ENCODE results near the gene RAD52. TPM values are rescaled to one million over a fixed set of nuclear protein-coding genes. Genes with fewer than 3 reads are reported as not detected.

RAD52 gene
- total RNA-seq, 1 experiment from 2014 or later, result 11.2 TPM

- DNase-seq (ENCODE audit: low spot score), result peak; percentile 23
Measured at GRCh38 chr12:913919-914698, 35.4 kb downstream of the RAD52 start.

DNA sequence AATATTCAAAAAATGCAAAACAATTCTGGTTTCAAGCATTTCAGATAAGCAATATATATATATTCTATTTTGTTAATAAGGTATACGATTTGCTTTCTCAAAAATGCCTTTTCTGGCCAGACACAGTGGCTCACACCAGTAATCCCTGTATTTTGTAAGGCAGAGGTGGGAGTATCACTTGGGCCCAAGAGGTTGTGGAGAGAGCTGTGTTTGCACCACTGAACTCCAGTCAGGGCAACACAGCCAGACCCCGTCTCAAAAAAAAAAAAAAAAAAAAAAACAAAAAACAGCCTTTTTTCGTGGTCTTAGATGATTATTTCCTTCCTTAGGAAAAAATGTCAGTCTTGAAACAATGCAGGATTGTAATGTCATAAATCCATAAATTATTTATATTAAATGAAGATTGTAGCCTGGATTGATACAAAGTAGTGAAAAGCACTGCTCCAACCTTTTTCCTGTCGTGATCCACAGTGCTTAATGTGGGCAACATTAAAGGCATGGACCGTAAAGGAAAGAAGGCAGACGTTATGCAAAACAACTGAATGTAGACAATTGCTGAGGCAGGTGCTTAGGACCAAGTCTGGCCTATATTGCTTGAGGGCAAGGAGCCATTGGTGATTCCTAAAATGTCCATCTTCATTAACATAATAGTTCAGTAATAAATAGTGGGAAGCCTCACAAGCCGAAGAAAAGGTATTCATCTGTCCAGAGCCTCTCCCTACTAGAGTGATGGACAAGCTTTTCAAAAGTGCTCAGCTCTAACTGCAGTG, 36.8 kb downstream of the RAD52 start:
- DNase-seq (ENCODE audit: low spot score), result no peak

- no peak for DNase-seq (ENCODE audit: low spot score)
Measured at GRCh38 chr12:911191-911826, 38.2 kb downstream of the RAD52 start.

GRCh38 chr12:910416-910815, 39.1 kb downstream of the RAD52 start:
- no peak for DNase-seq (ENCODE audit: low spot score)

GRCh38 chr12:909861-910260, 39.6 kb downstream of the RAD52 start:
- no peak for DNase-seq (ENCODE audit: low spot score)

- no peak for DNase-seq (ENCODE audit: low spot score)
Measured at GRCh38 chr12:907413-908185, 41.9 kb downstream of the RAD52 start.

DNA sequence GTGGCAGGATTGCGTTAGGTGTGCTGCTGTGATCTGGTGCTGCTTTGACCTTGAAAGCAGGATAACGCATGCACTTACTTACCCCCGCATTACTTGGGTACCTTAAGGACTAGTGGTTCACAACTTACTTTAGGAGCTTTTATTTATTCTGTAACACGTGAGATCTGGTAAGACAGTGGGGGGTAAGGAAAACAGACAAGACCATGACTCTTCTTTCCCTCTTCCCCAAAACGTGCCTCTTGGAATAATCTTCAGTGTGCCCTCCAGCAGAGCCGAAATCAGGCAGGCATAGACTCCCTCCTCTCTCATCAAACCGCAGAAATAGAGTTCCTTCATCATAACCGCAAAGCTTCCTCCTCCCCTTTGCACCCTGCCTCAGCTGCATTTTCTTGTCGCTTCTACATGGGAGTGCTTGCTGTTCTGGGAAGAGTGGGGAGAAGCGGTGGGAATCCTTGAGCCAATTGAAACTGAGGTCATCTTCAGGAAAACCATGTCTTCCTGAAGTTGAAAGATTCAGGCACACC, 43.4 kb downstream of the RAD52 start:
- DNase-seq (ENCODE audit: low spot score), result no peak

DNA sequence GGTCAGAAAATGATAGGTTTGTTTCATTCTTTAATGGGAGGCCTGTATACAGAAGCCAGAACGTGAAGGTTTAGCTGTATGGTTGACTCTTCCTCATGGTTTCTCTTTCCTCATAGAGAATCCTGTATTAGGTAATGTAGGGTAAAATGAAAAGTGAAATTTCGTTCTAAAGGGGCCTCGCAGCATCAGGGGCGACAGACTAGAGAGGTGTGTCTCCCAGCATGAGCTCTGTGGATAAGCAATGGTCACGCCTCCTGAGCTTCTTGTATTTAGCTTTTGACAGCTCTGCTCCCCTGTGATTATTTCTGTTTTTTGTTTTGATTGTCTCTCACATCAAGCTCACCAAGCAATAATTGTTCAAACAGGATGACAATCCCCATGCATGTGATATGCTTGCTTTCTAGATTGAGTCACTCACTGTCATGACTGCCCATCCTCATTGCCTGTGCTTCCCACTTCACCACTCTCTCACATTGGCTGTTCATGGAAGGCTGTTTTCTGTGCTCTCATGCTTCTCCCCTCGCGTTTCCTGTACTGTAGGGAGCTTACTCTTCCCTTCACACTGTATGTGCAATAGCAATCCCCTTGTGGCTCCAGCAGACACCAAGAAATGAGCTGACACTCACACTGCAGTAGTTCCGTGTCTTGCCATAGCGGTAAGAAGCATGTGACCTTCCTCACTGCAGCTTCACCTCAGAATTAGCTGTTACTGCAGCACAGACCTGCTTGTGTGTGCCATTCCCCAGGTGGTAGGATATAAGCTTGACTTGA, 44.0 kb downstream of the RAD52 start:
- no peak for DNase-seq (ENCODE audit: low spot score)

DNA sequence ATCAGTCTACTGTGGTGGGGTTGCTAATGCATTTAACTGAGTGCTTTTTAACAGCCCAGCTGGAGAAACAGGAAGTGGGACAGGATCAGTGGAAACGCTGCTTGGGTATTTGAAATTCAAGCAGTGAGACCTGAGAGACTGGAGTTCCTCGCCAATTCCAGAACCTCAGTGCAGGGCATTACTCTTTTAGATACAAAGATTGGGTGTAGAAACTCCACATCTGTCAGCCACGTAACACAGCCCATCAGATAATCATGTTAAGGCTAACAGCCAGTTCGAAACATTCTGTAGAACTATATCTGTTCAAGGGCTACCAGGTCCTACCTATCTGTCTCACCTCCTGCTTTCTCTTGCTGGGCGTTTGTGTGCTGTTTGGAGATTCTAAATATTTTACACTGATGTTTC, 45.5 kb downstream of the RAD52 start:
- no peak for DNase-seq (ENCODE audit: low spot score)

DNA sequence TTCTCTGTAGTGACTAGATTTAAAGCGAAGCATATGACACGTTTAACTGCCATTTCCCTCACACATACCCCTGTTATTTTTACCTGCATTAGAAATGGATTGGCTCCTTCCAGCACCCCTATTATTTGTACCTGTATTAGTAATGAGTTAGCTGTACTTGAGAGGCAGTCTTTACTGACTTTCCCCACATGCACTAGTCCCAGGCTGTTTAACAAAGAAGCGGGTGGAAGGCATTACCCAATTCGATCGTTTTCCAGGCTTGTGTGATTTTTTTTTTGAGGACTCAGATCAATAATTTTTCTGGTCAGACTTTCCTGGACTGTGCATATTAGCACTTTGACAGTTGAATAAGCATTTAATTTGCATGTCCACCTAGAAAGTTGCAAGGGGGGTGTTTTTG, 46.4 kb downstream of the RAD52 start:
- no peak for DNase-seq (ENCODE audit: low spot score)

DNA sequence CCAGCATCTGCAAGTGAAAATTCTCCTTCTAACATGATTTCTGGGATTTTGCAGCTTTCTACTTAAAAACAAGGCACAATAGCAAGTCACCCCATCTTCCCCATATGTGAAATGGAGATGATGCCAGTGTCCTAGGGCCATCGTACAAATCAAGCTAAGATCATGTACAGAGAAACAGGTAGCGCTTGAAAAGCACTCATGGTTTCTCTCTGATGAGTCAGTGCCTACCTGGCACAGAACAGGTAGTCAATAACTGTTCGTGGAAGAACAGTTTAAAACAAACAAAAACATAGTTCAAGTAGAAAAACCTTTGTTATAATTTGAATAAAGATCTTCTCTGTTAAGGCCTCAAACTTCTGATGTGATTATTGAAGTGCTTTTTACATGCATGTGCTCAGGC, 46.9 kb downstream of the RAD52 start:
- no peak for DNase-seq (ENCODE audit: low spot score)

- no peak for DNase-seq (ENCODE audit: low spot score)
Measured at GRCh38 chr12:897386-897785, 52.1 kb downstream of the RAD52 start.

DNA sequence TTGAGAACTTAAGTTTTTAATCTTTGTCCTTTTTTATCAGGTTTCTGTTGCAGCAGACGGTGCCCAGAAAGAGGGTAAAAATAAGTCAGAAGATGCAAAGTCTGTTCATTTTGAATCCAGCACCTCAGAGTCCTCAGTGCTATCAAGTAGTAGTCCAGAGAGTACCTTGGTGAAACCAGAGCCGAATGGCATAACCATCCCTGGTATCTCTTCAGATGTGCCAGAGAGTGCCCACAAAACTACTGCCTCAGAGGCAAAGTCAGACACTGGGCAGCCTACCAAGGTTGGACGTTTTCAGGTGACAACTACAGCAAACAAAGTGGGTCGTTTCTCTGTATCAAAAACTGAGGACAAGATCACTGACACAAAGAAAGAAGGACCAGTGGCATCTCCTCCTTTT, 53.5 kb downstream of the RAD52 start:
- DNase-seq (ENCODE audit: low spot score), result no peak

DNA sequence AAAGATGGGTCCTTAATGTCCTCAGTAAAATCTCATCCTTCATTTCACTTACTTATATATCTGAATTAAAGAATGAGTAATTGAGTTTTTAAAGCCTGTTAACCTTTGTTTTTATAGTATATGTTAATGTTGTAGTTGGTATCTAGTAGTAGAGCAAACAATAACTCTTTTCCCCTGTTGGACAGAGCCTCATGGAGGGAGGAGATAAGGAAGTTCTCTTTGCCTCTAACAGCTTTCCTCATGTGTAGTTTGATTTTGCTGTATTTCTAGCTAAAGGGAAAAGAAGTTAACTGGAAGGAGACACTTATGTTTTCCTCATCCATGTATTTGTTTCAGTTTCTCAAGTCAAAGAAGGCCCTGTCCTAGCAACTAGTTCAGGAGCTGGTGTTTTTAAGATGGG, 55.3 kb downstream of the RAD52 start:
- DNase-seq (ENCODE audit: low spot score), result no peak

- no peak for DNase-seq (ENCODE audit: low spot score)
Measured at GRCh38 chr12:886206-886605, 63.3 kb downstream of the RAD52 start.

DNA sequence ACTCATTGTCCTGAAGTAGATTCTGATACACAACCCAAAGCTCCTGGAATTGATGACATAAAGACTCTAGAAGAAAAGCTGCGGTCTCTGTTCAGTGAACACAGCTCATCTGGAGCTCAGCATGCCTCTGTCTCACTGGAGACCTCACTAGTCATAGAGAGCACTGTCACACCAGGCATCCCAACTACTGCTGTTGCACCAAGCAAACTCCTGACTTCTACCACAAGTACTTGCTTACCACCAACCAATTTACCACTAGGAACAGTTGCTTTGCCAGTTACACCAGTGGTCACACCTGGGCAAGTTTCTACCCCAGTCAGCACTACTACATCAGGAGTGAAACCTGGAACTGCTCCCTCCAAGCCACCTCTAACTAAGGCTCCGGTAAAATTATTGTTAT, 63.8 kb downstream of the RAD52 start:
- no peak for DNase-seq (ENCODE audit: low spot score)

DNA sequence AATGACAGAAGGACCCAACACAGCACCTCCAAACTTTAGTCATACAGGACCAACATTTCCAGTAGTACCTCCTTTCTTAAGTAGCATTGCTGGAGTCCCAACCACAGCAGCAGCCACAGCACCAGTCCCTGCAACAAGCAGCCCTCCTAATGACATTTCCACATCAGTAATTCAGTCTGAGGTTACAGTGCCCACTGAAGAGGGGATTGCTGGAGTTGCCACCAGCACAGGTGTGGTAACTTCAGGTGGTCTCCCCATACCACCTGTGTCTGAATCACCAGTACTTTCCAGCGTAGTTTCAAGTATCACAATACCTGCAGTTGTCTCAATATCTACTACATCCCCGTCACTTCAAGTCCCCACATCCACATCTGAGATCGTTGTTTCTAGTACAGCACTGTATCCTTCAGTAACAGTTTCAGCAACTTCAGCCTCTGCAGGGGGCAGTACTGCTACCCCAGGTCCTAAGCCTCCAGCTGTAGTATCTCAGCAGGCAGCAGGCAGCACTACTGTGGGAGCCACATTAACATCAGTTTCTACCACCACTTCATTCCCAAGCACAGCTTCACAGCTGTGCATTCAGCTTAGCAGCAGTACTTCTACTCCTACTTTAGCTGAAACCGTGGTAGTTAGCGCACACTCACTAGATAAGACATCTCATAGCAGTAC, 64.6 kb downstream of the RAD52 start:
- DNase-seq (ENCODE audit: low spot score), result no peak

- no peak for DNase-seq (ENCODE audit: low spot score)
Measured at GRCh38 chr12:880656-881055, 68.8 kb downstream of the RAD52 start.

- DNase-seq (ENCODE audit: low spot score), result no peak
Measured at GRCh38 chr12:879641-880040, 69.9 kb downstream of the RAD52 start.

- DNase-seq (ENCODE audit: low spot score), result no peak
Measured at GRCh38 chr12:873954-874353, 75.5 kb downstream of the RAD52 start.
